Mammary epithelial cell (primary cell): ENCODE results near the gene RNASE13.

Experiments
- CTCF ChIP-seq, 2 donors: IDR thresholded peaks in 1 of 2; conservative IDR thresholded peaks in 1 of 2; 2 replicates each; pipeline ENCODE4 v1.5.1; 2011 to 2012; ENCODE audit warnings: inconsistent platforms in 2 of 2, low read length in 2 of 2, mild to moderate bottlenecking in 2 of 2, control low read depth in 1 of 2, low read depth in 1 of 2; ENCODE audit not compliant: insufficient read depth in 1 of 2; ENCODE audit errors: extremely low read depth in 1 of 2
- EZH2 ChIP-seq: IDR thresholded peaks from 2 replicates; pipeline ENCODE4 v1.6.1; 2012; ENCODE audit warnings: low read length, inconsistent platforms, borderline replicate concordance

GRCh38 chr14:21017528-21018245 is 16.9 kb downstream of the RNASE13 start:
- TF ChIP-seq CTCF (conservative IDR thresholded peaks at IDR 0.05 in 1 of 2, IDR thresholded peaks at IDR 0.05 in 1 of 2; ENCODE audit: extremely low read depth in 1 of 2, insufficient read depth in 1 of 2, low read depth in 1 of 2, low read length in 2 of 2) (no peak), EZH2 (no peak)
